Measurements from ENCODE around the gene LILRB5. TPM values are rescaled to one million over a fixed set of nuclear protein-coding genes. Genes with fewer than 3 reads are reported as not detected.

LILRB5 gene
- total and polyA plus RNA-seq, 9 of the 15 experiments (the other 6 are each of a cell fraction or from before 2014, with no cell fraction given) = not detected

GRCh38 chr19:54229146-54229545 lies 27.9 kb downstream of the LILRB5 start:
- H3K4me1 ChIP-seq (replicated peaks in 1 of 2; ENCODE audit: control insufficient read depth in 2 of 2, insufficient read depth in 2 of 2, low read length in 2 of 2) = peaks cover 4 to 6% of the 10 kb centered on the region in 2 experiments; a peak in 4 of 5 replicates
- DNase-seq (ENCODE audit: extremely low read depth in 1 of 4, low spot score in 3 of 4) = no peak
- no peak overlapping the region for H3K4me3 ChIP-seq
- TF ChIP-seq MBD1 (CRISPR knock-in tag; IDR thresholded peaks at IDR 0.05) (no peak), TSC22D4 (tag; IDR thresholded peaks at IDR 0.05) (no peak), SMC3 (conservative IDR thresholded peaks at IDR 0.05; ENCODE audit: insufficient read depth, low read depth, low read length) (no peak), ZNF778 (CRISPR knock-in tag; IDR thresholded peaks at IDR 0.05) (no peak), ZNF41 (CRISPR knock-in tag; conservative IDR thresholded peaks at IDR 0.05) (no peak), ADNP (tag; IDR thresholded peaks at IDR 0.05) (no peak), PHB2 (IDR thresholded peaks at IDR 0.05; ENCODE audit: low read depth) (no peak), BACH1 (tag; IDR thresholded peaks at IDR 0.05) (no peak), ZNF512 (tag; IDR thresholded peaks at IDR 0.05) (no peak), NCOR1 (IDR thresholded peaks at IDR 0.05) (no peak), CSDE1 (IDR thresholded peaks at IDR 0.05) (no peak), MTA2 (IDR thresholded peaks at IDR 0.05; ENCODE audit: low read depth) (no peak), GTF2F1 (IDR thresholded peaks at IDR 0.05; ENCODE audit: low read depth, low read length) (no peak), NFIC (IDR thresholded peaks at IDR 0.05) (no peak), ZFX (CRISPR knock-in tag; IDR thresholded peaks at IDR 0.05) (no peak), BRD9 (IDR thresholded peaks at IDR 0.05; ENCODE audit: low read depth, partially characterized antibody) (no peak), RFX1 (IDR thresholded peaks at IDR 0.05) (no peak), ELK3 (CRISPR knock-in tag; IDR thresholded peaks at IDR 0.05) (no peak)
- H3K27me3 ChIP-seq (ENCODE audit: control insufficient read depth in 2 of 2, insufficient read depth in 2 of 2, low read length in 2 of 2) = peaks cover 12 to 25% of the 10 kb centered on the region in 2 experiments
- H3K4me2 ChIP-seq (ENCODE audit: insufficient read depth, low read length) = no peak overlapping the region
- ChIA-PET CTCF (ENCODE audit: low intra/inter-chr PET ratio) (no interaction called here), POLR2A (interaction anchor here (0.7 to 1.6 kb wide), 5 partner anchors 11 to 69 kb away, joined by 3 to 6 read pairs (median 5); no protein-coding TSS in a partner anchor)
- H4K20me1 ChIP-seq (replicated peaks; ENCODE audit: control insufficient read depth, insufficient read depth, low read length) = no peaks in the 10 kb centered on the region
- H3K9ac ChIP-seq (ENCODE audit: insufficient read depth in 1 of 2, low read depth in 2 of 2, low read length in 2 of 2) = no peak overlapping the region
- H3K9me3 ChIP-seq (replicated peaks; ENCODE audit: control insufficient read depth, insufficient read depth, low read depth, low read length) = no peaks in the 10 kb centered on the region
- H3K9me1 ChIP-seq (ENCODE audit: control insufficient read depth, insufficient read depth, low read length) = no peaks in the 10 kb centered on the region
- intact Hi-C loops (cut with micrococcal nuclease) (no loop called here), in situ Hi-C loops (cut with MboI) (loop anchor here (5.0 kb wide), 1 partner anchor 67 kb away; no protein-coding TSS in a partner anchor)
- no peak for ATAC-seq
- H3K27ac ChIP-seq (ENCODE audit: extremely low read depth, low read depth, low read length) = no peak overlapping the region
- no TSS peak for BruUV-seq (replicated peaks)
- no peaks in the 10 kb centered on the region for H3K79me2 ChIP-seq (ENCODE audit: control insufficient read depth, insufficient read depth, low read length)
- no peak overlapping the region for H2AFZ ChIP-seq (ENCODE audit: low read depth, low read length)
- FAIRE-seq = no peak
- no peaks in the 10 kb centered on the region for H3K36me3 ChIP-seq (ENCODE audit: control insufficient read depth, insufficient read depth, low read length)
- WGBS (ENCODE audit: insufficient coverage, low coverage, missing lambda C conversion rate) = 28% methylated on average over 8 of the region's 8 CpGs
